KOPT-K1 (cell line): Measurements from ENCODE around the gene JMJD8.

ENCODE experiments used
- H3K27ac ChIP-seq: fragments of 200-600 bp; sonication (generic); 2 replicates; pipeline ENCODE4 v1.5.1; 2016; ENCODE audit warnings: antibody characterized with exemption, mild to moderate bottlenecking, low read depth, low read length; ENCODE audit not compliant: poor library complexity, severe bottlenecking
- H3K36me3 ChIP-seq: fragments of 200-600 bp; sonication (generic); 2 replicates; pipeline ENCODE4 v1.5.1; 2017; ENCODE audit warnings: antibody characterized with exemption, mild to moderate bottlenecking, low read length, moderate library complexity; ENCODE audit not compliant: insufficient read depth
- H3K9me3 ChIP-seq: fragments of 200-600 bp; sonication (generic); 2 replicates; pipeline ENCODE4 v1.5.1; 2017; ENCODE audit warnings: antibody characterized with exemption, low read length, mild to moderate bottlenecking; ENCODE audit not compliant: insufficient read depth, poor library complexity, severe bottlenecking

Gene JMJD8

DNA sequence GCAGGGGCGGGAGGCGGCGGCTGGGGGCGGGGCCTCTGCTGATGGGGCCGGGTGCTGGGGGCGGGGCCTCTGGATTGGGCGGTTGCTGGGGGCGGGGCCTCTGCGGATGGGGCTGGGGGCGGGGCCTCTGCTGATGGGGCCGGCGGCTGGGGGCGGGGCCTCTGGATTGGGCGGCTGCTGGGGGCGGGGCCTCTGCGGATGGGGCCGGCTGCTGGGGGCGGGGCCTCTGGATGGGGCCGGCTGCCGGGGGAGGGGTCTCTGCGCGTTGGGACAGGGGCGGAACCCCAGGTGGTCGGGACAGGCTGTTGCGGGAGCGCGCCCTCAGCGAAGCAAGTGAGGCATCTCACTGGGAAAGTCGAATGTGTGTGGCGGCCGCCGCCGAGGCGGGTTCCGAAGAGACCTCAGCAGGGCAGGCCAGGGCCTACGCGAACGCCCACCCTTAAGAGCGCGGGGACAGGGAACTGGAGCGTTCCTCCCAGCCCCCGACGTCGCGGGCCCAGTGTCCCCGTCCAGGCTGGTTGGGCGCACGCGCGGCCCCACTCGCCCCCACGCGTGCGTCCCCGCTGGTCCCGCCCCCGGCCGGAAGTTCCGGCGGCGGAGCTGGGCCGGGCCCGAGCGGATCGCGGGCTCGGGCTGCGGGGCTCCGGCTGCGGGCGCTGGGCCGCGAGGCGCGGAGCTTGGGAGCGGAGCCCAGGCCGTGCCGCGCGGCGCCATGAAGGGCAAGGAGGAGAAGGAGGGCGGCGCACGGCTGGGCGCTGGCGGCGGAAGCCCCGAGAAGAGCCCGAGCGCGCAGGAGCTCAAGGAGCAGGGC, 4.1 kb downstream of the JMJD8 start, which contains the start of gene STUB1:
Gene STUB1, plus strand, starts transcription at position 597 of the 811 bp plus-strand sequence. Its CDS starts 116 bp downstream, at position 713.
- H3K9me3 ChIP-seq, result no peaks in the 10 kb centered on the region
- peak within 1 kb of the TSS; percentile 72 for H3K27ac ChIP-seq
- H3K36me3 ChIP-seq, result peaks cover 30% of the 10 kb centered on the region

DNA sequence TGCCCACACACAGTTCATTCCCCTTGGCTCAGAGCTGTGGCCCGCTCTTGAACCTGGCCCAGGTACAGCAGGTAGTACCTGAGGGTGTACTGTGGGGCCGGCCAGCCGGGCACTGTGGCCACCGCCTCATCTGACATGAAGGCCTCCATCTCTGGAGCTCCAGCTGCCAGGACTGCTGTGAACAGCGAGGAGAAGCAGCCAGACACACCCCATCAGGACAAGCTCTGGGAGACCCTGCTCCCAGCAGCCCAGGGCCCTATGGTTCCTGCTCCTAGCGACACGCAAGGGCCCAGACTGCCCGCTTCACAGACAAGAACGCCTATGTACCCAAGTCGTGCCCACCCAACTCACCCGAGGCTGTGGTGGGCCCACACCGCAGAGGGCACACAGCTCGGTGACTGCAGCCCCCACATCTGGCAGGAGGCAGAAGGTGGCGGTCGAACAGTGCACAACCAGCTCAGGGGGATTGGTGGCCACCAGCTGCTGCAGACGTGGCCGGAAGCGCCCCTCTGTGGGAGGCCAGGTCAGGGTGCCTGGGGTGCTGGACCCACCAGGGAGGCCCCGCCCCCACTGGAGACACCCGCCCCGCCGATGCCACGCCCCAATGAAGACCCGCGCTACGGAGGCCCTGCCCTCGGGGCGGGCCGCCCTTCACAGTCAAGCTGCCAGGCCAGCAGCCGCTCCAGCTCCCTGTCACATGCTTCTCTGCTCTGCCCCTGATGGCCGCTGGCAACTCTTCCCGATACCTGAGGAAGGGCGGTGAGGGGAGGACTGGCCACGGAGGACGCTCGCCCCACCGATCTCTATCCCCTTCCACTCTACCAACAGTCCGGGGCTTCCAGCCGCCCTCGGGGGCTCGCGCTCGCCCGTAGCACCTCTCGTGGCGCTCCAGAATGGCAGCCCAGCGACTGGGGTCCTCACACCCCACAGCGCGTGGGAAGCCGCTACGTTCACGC, 5.0 kb downstream of the JMJD8 start:
- Histone ChIP-seq H3K9me3 (no peaks in the 10 kb centered on the region), H3K36me3 (peaks cover 39% of the 10 kb centered on the region), H3K27ac (no peak overlapping the region)

DNA sequence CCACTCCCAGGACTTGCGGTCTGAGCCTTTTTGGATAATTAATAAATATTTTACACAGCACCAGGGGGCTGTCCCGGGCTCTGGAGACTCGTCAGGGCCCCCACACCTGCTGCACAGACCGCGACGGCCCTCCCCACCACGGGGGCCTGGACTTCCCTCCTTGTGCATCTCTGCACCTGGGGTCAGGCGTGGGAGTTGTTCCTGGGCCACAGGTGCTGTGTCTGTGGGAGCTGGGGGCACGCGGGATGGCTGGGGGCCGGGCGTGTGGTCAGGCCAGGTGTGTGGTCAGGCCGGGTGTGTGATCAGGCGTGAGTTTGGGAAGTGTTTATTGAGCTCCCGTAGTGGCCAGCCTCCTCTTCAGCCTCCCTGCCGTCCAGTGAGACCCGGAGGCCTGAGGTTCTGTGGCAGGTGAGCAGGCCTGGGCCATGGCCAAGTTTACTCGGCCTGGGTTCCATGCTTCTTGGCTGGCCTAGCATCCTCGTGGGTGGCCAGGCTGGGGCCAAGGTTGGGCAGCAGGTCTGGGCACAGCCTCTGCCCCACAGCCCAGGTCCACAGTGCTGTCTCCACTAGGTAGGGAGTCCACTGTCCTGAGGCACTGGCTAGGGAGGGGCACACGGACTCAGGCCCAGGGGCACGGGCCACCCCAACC, 5.8 kb downstream of the JMJD8 start:
- H3K9me3 ChIP-seq, result no peaks in the 10 kb centered on the region
- H3K27ac ChIP-seq, result no peak overlapping the region
- peaks cover 46% of the 10 kb centered on the region for H3K36me3 ChIP-seq

DNA sequence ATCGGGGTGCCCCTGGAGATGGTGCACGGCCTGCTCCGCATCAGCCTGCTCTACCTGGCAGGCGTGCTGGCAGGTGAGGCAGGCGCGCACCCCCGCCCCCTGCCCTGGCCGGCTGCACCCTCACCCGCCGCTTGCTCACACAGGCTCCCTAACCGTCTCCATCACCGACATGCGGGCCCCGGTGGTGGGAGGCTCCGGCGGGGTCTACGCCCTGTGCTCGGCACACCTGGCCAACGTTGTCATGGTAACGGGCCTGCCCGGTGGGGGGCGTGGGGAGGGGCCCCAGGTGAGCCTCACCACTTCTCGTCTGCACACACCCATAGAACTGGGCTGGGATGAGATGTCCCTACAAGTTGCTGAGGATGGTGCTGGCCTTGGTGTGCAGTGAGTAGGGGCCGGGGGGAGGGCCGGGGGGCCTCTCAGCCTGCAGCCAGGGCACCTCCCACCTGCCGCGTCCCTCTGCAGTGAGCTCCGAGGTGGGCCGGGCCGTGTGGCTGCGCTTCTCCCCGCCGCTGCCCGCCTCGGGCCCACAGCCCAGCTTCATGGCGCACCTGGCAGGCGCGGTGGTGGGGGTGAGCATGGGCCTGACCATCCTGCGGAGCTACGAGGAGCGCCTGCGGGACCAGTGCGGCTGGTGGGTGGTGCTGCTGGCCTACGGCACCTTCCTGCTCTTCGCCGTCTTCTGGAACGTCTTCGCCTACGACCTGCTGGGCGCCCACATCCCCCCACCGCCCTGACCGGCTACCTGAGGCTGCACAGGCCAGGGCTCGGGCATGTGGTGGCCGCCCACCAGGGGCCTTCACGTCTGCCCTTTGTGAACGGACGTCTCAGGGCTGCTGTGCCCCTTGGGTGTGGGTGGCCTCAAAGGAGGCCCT, 6.6 kb downstream of the JMJD8 start:
- Histone ChIP-seq H3K9me3 (no peaks in the 10 kb centered on the region), H3K36me3 (peaks cover 46% of the 10 kb centered on the region), H3K27ac (no peak overlapping the region)

DNA sequence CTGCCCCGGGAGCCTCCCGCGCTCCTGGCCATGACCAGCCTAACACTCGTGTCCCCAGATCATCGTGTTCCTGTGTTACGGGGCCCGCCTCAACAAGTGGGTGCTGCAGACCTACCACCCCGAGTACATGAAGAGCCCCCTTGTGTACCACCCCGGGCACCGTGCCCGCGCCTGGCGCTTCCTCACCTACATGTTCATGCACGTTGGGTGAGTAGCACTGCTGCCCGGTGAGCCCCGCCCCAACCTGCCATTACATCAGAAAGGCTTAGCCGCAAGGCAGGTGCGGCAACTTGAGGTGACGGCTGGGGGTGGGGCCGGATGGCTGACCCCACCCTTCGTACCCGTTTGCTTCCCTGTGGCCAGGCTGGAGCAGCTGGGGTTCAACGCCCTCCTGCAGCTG, 7.2 kb downstream of the JMJD8 start:
- no peak overlapping the region for H3K27ac ChIP-seq
- H3K9me3 ChIP-seq, result no peaks in the 10 kb centered on the region
- peaks cover 46% of the 10 kb centered on the region for H3K36me3 ChIP-seq

DNA sequence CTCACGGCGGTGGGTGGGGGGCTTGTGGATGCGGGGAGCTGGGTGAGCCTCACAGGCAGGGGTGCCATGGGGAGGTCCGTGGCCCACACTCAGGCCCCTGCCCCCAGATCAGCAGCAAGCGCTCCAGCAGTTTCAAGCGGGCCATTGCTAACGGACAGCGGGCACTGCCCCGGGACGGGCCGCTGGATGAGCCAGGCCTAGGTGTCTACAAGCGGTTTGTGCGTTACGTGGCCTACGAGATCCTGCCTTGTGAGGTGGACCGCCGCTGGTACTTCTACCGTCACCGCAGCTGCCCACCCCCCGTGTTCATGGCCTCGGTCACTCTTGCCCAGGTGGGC, 7.6 kb downstream of the JMJD8 start:
- peaks cover 46% of the 10 kb centered on the region for H3K36me3 ChIP-seq
- H3K9me3 ChIP-seq, result no peaks in the 10 kb centered on the region
- no peak overlapping the region for H3K27ac ChIP-seq

DNA sequence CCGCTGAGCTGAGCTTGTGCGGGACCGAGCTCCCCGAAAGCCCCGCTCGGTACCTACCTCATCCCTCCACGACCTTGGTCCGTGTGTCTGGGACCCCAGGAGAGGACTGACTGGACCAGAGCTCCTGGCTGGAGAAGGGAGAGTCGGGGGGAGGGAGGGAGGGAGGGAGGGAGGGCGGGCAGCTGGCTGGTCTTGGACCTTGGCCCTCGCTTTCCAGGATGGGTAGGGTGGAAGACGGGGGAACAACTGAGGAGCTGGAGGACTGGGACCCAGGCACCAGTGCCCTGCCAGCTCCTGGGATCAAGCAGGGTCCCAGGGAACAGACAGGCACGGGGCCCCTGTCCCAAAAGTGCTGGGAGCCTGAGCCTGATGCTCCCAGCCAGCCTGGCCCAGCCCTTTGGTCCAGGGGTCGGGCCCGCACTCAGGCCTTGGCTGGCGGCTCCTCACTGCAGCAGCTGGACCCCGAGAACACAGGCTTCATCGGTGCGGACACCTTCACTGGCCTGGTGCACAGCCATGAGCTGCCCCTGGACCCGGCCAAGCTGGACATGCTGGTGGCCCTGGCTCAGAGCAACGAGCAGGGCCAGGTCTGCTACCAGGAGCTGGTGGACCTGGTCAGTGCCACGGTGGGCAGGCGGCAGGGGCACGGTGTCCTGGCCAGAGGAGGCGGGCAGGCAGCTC, 8.1 kb downstream of the JMJD8 start:
- Histone ChIP-seq H3K9me3 (no peaks in the 10 kb centered on the region), H3K27ac (no peak overlapping the region), H3K36me3 (peaks cover 48% of the 10 kb centered on the region)

DNA sequence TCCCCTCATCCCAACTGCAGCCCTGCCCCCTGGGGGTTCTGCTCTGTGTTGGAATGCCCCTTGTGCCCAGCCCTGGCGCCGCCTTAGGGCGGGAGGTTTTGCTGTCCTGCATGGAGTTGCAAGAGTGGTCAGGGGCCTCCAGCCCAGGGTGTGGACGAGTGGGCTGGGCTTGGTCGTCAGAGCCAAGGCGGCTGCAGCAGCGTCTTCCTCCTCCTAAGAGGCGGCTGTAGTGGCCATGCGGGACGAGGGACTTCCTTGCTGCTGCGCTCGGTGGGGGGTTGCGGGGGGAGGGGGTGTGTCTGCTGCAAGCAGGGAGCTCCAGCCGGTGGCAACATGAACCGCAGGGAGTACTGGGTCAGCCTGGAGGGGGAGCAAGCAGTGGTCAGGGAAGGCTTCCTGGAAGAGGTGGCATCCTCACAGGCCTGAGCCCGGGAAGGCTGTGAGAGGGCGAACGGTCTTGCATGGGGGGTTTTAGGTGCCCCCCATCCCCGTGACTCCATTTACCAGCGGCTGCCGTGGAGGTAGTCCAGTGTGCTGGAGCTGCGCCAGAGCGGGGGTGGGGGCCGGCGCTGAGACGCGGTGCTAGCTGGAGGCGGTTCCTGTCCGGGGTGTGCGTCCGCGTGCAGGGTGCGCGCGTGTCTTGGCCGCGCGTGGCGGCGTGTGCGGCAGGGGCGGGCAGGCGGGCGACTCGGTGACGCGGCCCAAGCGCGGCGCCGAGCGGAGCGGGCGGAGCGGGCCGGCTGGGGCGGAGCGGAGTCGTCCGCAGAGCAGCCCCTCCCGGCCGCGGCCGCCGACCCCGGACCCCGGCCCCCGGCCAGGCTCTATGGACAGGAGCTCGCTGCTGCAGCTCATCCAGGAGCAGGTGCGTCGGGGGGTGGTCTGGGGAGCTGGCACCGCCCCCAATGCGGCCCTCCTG, 8.9 kb downstream of the JMJD8 start, which contains the start of gene RHBDL1:
Gene RHBDL1, plus strand, starts transcription at position 704 of the 916 bp plus-strand sequence. Its CDS starts 120 bp downstream, at position 824.
- Histone ChIP-seq H3K27ac (no peak within 1 kb of the TSS), H3K36me3 (peaks cover 56% of the 10 kb centered on the region), H3K9me3 (no peaks in the 10 kb centered on the region)

DNA sequence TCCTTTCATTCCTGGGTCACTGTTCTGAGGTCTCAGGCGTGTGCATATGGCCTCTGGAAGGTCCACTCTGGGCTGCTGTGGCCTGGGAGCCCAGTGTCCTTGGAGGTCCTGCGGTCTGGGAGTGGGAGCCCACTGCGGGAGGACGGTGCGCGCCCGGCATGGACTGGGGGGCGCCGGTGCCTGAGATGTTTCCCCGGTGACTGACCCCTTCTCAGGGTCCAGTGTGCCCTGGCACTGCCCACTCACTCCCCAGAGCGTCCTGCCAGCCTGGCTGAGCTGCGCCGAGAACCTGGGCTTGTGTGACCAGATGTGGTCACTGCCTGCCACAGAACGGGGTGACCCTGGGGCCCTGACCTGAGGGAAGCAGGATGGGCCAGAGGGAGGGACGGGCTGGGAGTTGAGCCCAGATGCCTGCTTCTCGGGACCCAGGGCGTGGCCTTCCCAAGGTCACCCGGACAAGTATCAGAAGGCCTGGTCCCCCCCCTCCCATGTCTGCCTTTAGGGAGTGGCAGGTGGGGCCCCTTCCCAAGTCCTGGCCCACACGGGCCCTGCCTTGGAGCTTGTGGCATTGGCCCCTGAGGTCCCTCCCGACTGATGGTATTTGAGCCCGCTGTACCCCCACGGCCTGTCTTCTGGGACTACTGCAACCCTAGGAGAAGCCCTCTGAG, 9.8 kb downstream of the JMJD8 start:
- H3K9me3 ChIP-seq, result no peaks in the 10 kb centered on the region
- peaks cover 65% of the 10 kb centered on the region for H3K36me3 ChIP-seq
- no peak overlapping the region for H3K27ac ChIP-seq

DNA sequence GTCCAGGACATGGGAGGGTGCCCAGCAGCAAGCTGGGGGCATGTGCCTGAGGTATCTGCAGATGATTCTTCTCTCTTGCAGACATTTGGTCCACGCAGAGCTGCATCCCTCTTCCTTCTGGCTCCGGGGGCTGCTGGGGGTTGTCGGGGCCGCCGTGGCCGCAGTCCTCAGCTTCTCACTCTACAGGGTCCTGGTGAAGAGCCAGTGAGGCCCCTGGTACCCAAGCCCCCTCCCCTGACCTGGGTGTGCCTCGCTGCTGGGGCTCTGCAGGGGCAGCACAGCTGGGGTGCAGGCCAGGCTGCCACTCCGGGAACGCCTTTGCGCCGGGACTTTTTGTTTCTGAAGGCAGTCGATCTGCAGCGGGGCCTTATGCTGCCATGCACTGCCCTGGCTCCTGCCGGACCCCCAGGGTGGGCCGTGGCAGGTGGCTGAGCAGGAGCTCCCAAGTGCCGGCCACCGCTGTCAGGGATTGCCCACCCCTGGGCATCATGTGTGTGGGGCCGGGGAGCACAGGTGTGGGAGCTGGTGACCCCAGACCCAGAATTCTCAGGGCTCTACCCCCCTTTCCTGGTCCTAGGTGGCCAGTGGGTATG, 10.6 kb downstream of the JMJD8 start:
- H3K36me3 ChIP-seq, result peaks cover 68% of the 10 kb centered on the region
- H3K9me3 ChIP-seq, result no peaks in the 10 kb centered on the region
- no peak overlapping the region for H3K27ac ChIP-seq

DNA sequence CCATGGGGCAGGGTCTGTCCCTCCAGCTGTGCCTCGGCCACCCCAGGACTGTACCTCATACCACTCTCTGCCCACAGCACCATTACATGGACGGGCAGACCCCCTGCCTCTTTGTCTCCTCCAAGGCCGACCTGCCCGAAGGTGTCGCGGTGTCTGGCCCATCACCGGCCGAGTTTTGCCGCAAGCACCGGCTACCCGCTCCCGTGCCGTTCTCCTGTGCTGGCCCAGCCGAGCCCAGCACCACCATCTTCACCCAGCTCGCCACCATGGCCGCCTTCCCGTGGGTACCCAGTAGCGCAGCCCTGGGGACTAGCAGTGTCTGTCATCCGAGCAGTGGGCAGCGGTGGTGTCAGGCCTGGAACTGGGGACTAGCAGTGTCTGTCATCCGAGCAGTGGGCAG, 11.3 kb downstream of the JMJD8 start:
- H3K36me3 ChIP-seq, result peaks cover 68% of the 10 kb centered on the region

DNA sequence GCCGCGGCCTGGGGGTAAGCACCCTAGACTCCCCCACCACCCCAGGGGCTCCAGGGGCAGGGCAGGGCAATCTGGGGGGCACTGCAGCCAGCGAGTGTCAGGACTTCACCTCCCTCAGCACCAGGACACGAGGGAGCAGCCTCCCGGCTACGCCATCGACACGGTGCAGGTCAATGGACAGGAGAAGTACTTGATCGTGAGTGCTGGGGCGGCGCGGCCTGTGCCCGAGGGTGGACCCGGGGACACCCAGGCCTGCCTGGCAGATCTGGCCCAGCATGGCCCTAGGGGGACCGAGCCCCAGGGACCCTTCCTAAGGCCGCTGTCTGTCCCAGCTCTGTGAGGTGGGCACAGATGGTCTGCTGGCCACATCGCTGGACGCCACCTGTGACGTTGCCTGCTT, 11.8 kb downstream of the JMJD8 start:
- H3K36me3 ChIP-seq, result peaks cover 68% of the 10 kb centered on the region
- H3K9me3 ChIP-seq, result no peaks in the 10 kb centered on the region

More for the DNA sequence above, 11.3 kb downstream of the JMJD8 start:
- no peak overlapping the region for H3K27ac ChIP-seq
- H3K9me3 ChIP-seq, result no peaks in the 10 kb centered on the region

More for the DNA sequence above, 11.8 kb downstream of the JMJD8 start:
- H3K27ac ChIP-seq, result no peak overlapping the region
